ENCODE data around the gene SEC31A.

- TF ChIP-seq, protein P1, sequence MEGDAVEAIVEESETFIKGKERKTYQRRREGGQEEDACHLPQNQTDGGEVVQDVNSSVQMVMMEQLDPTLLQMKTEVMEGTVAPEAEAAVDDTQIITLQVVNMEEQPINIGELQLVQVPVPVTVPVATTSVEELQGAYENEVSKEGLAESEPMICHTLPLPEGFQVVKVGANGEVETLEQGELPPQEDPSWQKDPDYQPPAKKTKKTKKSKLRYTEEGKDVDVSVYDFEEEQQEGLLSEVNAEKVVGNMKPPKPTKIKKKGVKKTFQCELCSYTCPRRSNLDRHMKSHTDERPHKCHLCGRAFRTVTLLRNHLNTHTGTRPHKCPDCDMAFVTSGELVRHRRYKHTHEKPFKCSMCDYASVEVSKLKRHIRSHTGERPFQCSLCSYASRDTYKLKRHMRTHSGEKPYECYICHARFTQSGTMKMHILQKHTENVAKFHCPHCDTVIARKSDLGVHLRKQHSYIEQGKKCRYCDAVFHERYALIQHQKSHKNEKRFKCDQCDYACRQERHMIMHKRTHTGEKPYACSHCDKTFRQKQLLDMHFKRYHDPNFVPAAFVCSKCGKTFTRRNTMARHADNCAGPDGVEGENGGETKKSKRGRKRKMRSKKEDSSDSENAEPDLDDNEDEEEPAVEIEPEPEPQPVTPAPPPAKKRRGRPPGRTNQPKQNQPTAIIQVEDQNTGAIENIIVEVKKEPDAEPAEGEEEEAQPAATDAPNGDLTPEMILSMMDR (conservative IDR thresholded peaks at IDR 0.05) = no peak
- no peak for TF ChIP-seq ZFX (IDR thresholded peaks at IDR 0.05)
Observed at GRCh38 chr4:82905205-82905604, 14.3 kb upstream of the SEC31A start.

Data from C4-2B (cell line).